NK-92 treated with Interleukin-12 subunit alpha and Interleukin-12 subunit beta, amount 100 ng/mL, for 24 hours (cell line): ENCODE data around the gene WWC1.
"Not testable (repeated sequence)": the region's sequence is repeated elsewhere in the genome, so short reads cannot be mapped to it uniquely, and the experiment has no call there.

Experiments
- DNase-seq: peaks from one replicate; lab custom pipeline; 2025; lab: John Stamatoyannopoulos, UW

WWC1 gene

GRCh38 chr5:168334695-168335094, 43.2 kb downstream of the WWC1 start:
- DNase-seq = no peak

DNA sequence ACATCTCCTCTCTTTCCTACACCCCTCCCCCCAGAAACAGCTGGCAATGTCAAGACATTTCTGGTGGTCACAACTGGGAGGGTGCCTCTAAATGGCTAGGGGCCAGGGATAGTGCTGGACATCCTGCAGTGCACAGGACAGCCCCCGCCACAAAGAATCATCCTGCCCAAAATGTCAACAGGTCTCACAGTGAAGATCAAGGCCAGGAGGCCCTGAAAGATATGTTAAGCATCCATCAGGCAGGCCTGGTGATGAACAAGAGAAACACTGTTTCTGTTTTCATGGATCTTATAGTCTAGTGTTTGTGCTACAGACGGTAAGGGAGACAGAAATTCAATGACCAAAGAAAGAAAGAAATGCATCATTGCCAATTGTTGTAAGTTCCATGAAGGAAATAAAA, 45.9 kb downstream of the WWC1 start:
- DNase-seq = no peak

- no peak for DNase-seq
Measured at GRCh38 chr5:168339109-168339771, 47.8 kb downstream of the WWC1 start.

- DNase-seq = not testable (repeated sequence)
Measured at GRCh38 chr5:168339772-168340140, 48.3 kb downstream of the WWC1 start.

GRCh38 chr5:168340487-168340886, 49.0 kb downstream of the WWC1 start:
- DNase-seq = no peak

DNA sequence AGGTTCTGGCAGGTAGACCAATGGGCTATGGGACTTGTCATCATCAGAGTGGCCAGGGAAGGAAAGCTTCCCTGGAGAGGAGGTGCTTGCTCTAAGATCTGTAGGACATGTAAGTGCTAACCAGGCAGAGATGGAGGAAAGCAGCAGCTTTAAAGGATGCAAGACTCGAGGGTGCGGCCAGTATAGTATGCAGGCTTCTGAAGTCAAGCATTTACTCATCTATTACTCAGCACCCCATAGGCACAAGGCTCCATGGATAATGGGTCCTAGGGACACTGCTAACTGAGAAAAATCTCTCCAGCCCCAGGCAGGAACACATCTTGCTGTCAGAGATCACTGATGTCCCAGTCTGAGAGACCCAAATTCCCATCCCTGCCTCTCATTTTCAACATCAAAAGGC, 49.7 kb downstream of the WWC1 start:
- DNase-seq = no peak

DNA sequence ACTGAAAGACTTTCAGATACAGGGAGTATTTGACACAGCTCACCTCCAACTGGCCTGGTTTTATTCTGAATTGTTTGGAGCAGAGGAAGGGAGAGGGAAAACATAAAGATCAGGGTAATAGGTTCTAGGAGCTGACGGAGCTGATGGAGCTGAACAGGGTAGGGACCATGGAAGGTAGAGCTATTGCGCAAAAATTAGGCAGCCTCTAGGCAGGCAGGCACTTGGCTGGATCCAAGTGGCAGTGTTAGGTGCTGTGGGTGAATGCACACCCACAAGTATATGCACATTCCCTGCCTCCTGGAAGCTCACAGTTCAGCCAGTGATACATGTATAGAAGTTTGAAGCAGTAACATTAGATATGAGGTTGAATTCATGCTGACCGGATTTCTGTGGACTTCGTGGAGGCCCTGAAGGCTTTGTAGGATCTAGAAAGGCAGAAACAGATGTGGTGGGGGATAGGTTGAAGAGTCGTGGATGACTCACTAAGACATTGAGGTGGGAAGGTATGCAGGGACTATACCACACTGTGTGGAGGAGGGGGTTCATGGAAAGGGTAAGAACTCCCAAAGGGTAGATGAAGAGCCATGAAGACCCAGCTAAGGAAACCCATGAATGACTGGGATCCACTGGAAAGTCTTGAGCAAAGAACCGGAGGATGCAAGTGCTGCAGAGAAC, 50.8 kb downstream of the WWC1 start:
- DNase-seq = no peak

- DNase-seq = no peak
Measured at GRCh38 chr5:168342985-168343384, 51.5 kb downstream of the WWC1 start.

DNA sequence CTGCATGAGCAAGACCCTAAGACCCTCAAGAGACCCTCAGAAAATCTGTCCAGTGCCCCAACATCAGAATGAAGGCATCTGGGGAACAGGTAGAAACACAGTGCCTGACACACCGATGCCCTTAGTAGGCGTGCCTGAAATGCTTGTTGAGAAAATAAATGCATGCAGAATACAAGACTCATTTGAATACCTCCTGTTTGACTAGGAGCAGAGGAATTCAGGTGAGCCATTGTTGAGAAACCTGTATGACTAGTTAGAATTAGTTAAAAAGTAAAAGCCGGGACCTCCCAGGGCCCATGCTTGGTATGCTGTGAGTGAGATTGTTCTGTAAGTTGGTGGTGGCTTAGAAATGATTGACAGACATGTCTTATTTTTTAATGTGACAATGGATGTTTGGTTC, 55.0 kb downstream of the WWC1 start:
- DNase-seq = no peak

DNA sequence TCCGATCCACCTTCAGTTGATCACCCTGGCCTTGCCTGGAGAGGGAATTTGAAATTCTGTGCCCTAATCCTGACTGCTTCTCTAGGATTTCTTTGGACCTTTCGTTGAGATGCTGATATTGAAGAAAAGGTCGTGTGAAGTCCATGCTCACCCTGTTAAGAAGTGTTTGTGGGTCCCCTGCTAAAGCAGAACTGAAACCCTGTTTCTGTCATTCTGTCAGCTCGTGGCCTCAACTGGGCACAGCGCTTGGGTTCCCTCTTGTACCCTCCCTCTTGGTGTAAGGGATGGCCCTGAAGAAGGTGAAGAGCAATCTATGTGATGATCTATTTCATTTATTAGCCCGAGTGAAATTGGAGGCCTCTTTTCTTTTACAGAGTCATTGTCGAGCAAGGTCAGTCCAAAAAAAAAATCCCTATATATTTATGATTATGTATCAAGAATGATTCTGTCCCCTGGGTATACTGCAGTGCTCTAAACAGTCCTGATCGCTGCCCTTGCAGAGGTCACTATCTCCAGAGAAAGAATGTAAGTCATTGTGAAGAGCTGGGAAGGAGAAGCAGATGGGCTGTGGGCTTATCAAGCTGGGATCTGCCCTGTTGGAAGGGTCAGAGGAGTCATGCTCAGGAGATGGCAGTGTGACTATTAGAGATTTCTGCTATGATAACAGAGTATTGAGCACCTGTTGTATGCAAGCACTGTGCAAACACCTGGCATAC, 56.1 kb downstream of the WWC1 start:
- no peak for DNase-seq

GRCh38 chr5:168348084-168348414, 56.6 kb downstream of the WWC1 start:
- DNase-seq = no peak

DNA sequence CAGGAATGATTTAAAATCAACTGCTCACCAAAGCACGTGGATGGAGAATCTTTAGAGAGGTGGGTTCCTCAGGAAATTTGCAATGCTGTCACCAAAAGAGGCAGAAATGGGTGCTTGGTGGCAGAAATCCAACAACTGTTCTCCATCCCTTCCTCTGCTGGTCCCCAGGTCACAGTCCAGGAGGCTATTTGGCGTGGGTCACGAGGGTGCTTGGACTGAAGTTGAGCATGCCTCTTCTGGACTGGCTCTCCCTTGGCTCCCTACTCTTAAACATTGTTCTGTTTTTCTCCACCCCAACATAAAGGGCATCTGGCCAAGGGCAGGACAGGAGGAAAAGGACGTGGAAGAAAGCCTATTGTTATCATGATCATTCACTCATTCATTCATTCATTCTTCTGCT, 58.9 kb downstream of the WWC1 start:
- DNase-seq = no peak

DNA sequence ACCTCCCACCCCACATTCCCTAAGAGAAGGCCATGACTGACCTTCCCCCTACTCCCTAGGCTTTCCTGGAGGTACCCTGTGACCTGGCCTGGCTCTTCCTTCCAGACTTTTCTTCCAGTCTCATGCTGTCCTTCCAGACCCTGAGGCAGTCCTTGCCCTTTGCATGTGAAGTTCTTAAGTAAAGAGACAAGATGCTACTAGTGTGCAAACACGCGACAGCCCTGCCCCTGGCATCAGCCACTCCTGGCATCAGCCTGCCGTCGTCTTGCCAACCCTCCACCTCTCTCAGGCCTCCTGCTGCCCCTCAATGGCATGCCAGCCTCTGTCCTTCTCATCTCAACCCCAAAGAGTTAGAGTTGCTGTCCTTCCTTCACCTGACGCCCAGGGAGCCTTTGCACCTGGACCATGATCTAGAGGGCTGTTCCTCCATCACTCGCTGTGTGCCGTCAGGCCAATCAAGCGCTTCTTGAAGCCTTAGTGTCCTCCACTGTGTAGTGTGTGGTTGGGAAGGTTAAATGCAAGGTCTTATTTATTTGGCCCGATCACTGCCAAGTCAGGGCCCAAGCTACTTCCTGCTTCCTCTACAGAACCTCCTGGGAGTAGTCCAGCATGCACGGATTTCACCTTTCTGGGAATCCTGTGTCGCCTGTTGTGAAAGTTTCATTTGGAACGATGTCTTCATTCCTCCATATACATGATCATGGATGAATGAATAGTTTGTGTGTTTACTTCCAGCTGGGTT, 61.9 kb downstream of the WWC1 start:
- no peak for DNase-seq

DNA sequence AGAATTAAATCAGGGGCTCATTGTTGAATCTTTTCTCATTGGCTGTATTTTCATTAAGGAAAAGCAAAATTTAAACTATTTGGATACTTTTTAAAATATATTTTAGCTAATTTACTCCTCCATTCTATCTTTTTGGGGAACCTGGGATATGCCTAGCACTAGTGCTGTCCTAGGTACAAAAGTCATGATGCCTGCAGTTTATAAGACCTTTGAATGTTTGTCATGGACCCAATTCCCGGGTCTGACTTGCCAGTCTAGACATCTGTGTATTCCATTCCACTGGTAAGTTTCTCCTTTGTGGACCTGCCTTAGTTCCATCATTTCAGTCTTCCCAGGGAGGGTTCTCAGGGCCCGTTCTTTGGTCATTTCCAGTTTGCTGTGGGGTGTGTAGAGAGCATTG, 63.0 kb downstream of the WWC1 start:
- no peak for DNase-seq

GRCh38 chr5:168356171-168356570, 64.7 kb downstream of the WWC1 start:
- no peak for DNase-seq

GRCh38 chr5:168356592-168356991, 65.1 kb downstream of the WWC1 start:
- DNase-seq = no peak

DNA sequence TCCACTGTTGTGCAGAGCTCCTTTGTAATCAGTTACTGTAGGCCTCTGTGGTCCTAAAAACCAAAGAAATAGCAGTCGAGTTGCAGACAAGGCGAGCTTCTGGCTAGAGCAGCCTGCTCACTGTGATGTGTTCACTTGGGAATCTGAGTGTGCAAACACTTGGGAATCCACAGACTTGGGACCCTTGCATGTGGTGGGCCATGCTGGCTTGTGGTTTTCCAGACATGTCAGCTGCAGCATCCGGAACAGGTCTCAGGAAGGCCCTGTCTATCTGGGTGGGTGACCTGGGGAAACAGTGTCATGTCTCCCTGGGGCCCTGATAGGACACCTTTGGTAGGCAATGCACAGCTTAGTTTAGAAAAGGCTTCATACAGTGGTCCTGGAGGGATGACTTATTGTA, 66.4 kb downstream of the WWC1 start:
- no peak for DNase-seq

DNA sequence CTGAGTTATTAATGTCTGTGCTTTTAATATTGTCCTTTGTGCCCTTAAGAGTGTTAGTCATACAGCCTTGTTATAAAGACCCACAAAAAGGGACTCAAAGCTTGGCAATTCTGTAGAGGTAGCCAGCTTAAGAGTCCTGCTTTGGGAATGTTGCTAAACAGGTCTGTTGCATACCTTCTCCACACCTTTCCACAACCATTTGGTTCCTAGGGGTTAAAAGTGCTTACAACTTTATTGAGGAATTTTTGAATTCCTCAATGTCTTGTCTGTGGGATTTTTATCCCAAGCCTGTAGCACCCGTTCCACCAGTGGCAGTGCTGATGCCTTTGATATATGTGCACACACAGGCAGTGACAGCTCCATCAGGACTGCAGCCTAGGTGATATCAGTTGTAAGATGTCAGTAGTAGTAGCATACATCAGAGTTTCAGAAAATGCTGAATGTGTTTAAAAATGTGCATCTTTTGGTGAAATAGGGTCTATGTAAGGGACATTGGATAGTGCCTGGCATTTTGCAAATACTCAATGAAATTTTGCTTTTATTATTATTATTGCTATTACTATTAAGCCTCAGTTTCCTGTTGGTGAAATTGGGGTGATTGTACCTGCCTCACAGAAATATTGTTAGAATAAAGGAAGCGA, 68.5 kb downstream of the WWC1 start:
- DNase-seq = no peak

DNA sequence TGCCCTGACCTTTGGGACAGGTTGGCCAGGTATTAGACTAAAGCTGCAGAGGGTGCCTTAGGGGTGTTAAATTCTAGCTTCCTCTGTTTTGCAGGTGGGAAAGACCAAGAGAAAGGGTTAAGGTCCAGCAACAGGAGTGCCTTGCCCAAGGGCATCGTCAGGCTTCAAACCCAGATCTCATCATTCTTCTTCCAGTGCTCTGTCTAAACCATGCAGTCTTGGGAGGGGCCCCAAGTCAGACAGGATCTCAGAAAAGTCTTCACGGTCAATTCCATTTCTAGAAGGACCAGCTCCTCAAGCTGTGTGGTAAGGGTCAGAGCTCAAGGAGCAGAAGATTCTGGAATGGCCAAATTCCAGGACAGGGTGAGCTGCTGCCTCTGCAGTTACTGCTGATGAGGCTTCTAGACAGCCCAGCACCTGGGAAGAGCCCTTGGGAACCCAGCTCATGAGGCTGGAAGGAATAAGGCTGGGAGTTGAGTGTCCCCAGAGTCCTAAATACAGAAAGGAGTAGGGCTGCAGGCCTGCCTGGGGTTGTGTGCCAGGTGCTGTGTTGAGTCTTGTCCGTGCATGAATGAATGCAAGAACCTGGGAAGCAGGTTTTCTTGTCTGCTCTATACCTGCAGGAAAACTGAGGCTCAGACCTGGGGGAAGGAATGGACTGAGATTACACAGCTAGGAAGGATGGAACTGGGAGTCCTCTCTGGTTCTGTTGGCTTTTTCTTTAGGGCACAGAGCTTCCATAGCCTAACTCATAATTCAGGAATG, 69.3 kb downstream of the WWC1 start:
- no peak for DNase-seq

DNA sequence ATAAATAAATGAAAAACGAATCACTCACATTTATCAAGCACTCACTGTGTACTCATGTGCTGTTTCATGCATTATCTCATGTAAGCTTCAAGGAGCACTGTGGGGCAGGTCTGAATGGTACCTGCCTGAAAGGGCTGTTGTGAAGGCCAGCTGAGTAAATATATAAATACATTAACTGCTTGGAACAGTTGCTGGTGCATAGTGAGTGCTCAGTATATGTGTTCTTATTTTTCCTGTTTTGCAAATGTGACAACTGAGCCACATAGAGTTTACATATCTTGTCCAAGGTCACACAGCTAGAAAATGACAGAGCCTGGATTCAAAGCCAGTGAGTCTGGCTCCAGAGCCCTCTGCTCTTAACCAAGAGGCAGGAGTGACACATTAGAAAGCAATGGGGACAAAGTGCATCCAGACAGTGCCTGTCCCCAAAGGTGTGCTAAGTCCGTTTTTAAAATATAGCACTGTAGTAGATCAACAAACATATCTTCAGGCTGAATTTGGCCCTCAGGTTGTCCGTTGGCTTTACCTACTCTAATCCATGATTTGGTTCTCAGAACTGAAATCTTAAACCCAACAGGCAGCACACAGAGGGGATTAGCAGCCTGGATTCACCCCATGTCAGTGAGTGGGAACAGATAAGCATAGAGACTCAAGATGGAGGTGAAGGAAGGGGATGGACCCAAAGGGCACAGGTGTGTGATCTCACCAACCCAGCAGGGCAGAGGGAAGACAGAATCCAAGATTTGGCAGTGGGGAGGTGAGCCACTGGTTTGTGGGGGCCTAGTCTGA, 70.8 kb downstream of the WWC1 start:
- no peak for DNase-seq

- DNase-seq = no peak
Measured at GRCh38 chr5:168364151-168364661, 72.8 kb downstream of the WWC1 start.
